H9 (cell line): ENCODE data around the gene TMEM132D. TPM values are rescaled to one million over a fixed set of nuclear protein-coding genes. Genes with fewer than 3 reads are reported as not detected.

Source experiments
- DNase-seq: peaks from one replicate; pipeline ENCODE4 v3.0.0-alpha.2; 2017
- H2AFZ ChIP-seq: one replicate; pipeline ENCODE4 v1.6.1; 2013; ENCODE audit warnings: mild to moderate bottlenecking, low read length, control low read depth, moderate library complexity
- H2AK5ac ChIP-seq: 2 replicates; pipeline ENCODE4 v1.6.1; 2013; ENCODE audit warnings: low read length, control low read depth, mixed read lengths; ENCODE audit not compliant: insufficient read length
- H2BK120ac ChIP-seq: one replicate; pipeline ENCODE4 v1.6.1; 2013; ENCODE audit warnings: low read depth, mild to moderate bottlenecking, low read length, control low read depth, inconsistent platforms; ENCODE audit not compliant: poor library complexity, severe bottlenecking
- H2BK12ac ChIP-seq: 2 replicates; pipeline ENCODE4 v1.6.1; 2013; ENCODE audit warnings: low read length, control low read depth, mixed read lengths, low read depth; ENCODE audit not compliant: insufficient read length
- H2BK15ac ChIP-seq: 2 replicates; pipeline ENCODE4 v1.6.1; 2013; ENCODE audit warnings: low read depth, low read length, control low read depth
- H2BK20ac ChIP-seq: one replicate; pipeline ENCODE4 v1.6.1; 2013; ENCODE audit warnings: low read depth, mild to moderate bottlenecking, low read length, control low read depth, inconsistent platforms; ENCODE audit not compliant: poor library complexity, severe bottlenecking
- H2BK5ac ChIP-seq: 2 replicates; pipeline ENCODE4 v1.6.1; 2013; ENCODE audit warnings: low read length, control low read depth, mixed read lengths; ENCODE audit not compliant: insufficient read length
- H3K14ac ChIP-seq: 2 replicates; pipeline ENCODE4 v1.6.1; 2013; ENCODE audit warnings: low read length, control low read depth; ENCODE audit not compliant: insufficient read depth
- H3K18ac ChIP-seq: 2 replicates; pipeline ENCODE4 v1.6.1; 2013; ENCODE audit warnings: low read depth, mild to moderate bottlenecking, mixed read lengths, low read length, control low read depth; ENCODE audit not compliant: insufficient read length
- H3K23ac ChIP-seq: 2 replicates; pipeline ENCODE4 v1.6.1; 2013; ENCODE audit warnings: low read length, control low read depth, mixed read lengths, low read depth; ENCODE audit not compliant: insufficient read length
- H3K23me2 ChIP-seq: 2 replicates; pipeline ENCODE4 v1.6.1; 2013; ENCODE audit warnings: low read depth, mild to moderate bottlenecking, mixed read lengths, low read length, control low read depth; ENCODE audit not compliant: insufficient read length, poor library complexity, severe bottlenecking
- H3K27ac ChIP-seq: 2 replicates; pipeline ENCODE4 v1.5.1; 2013; ENCODE audit warnings: low read length, control low read depth, mixed read lengths, low read depth; ENCODE audit not compliant: insufficient read length
- H3K27me3 ChIP-seq: 2 replicates; pipeline ENCODE4 v1.6.1; 2013; ENCODE audit warnings: low read length, control low read depth, inconsistent platforms; ENCODE audit not compliant: insufficient read depth
- H3K4ac ChIP-seq: 2 replicates; pipeline ENCODE4 v1.6.1; 2013; ENCODE audit warnings: low read depth, mild to moderate bottlenecking, control low read depth, inconsistent platforms, low read length, moderate library complexity
- H3K4me1 ChIP-seq: 2 replicates; pipeline ENCODE4 v1.6.1; 2013; ENCODE audit warnings: low read length, control low read depth, inconsistent platforms; ENCODE audit not compliant: insufficient read depth
- H3K4me2 ChIP-seq: 2 replicates; pipeline ENCODE4 v1.6.1; 2013; ENCODE audit warnings: low read length, control low read depth, mixed read lengths; ENCODE audit not compliant: insufficient read length, insufficient read depth
- H3K56ac ChIP-seq: 2 replicates; pipeline ENCODE4 v1.6.1; 2013; ENCODE audit warnings: low read depth, mild to moderate bottlenecking, mixed read lengths, low read length, control low read depth; ENCODE audit not compliant: insufficient read length
- H3K79me1 ChIP-seq: 2 replicates; pipeline ENCODE4 v1.6.1; 2013; ENCODE audit warnings: low read depth, mild to moderate bottlenecking, moderate library complexity, low read length, control low read depth, inconsistent platforms; ENCODE audit not compliant: insufficient read depth, poor library complexity, severe bottlenecking
- H3K79me2 ChIP-seq: 2 replicates; pipeline ENCODE4 v1.6.1; 2013; ENCODE audit warnings: low read length, control low read depth, inconsistent platforms; ENCODE audit not compliant: insufficient read depth
- H3K9ac ChIP-seq: 2 replicates; pipeline ENCODE4 v1.6.1; 2013; ENCODE audit warnings: low read length, control low read depth, mixed read lengths; ENCODE audit not compliant: insufficient read length; ENCODE audit errors: extremely low read depth
- H3K9me3 ChIP-seq: one replicate; pipeline ENCODE4 v1.6.1; 2013; ENCODE audit warnings: low read depth, low read length, inconsistent platforms; ENCODE audit not compliant: control insufficient read depth
- H3T11ph ChIP-seq: one replicate; pipeline ENCODE4 v1.6.1; 2013; ENCODE audit warnings: mild to moderate bottlenecking, low read length, control low read depth, inconsistent platforms
- H4K20me1 ChIP-seq: one replicate; pipeline ENCODE4 v1.6.1; 2013; ENCODE audit not compliant: control insufficient read depth, insufficient read length, insufficient read depth
- H4K5ac ChIP-seq: 2 replicates; pipeline ENCODE4 v1.6.1; 2013; ENCODE audit warnings: low read depth, mild to moderate bottlenecking, mixed read lengths, low read length, control low read depth; ENCODE audit not compliant: insufficient read length
- H4K8ac ChIP-seq: replicated peaks from 2 replicates; pipeline ENCODE4 v1.6.1; 2013; ENCODE audit warnings: low read length, control low read depth, mixed read lengths, low read depth; ENCODE audit not compliant: insufficient read length
- H4K91ac ChIP-seq: 2 replicates; pipeline ENCODE4 v1.6.1; 2013; ENCODE audit warnings: low read depth, mild to moderate bottlenecking, moderate library complexity, mixed read lengths, low read length, control low read depth; ENCODE audit not compliant: insufficient read length
- H3K27ac Mint-ChIP-seq, 3 experiments: 2 replicates in 2 of 3; 3 replicates in 1 of 3; pipeline ENCODE4 v1.8.0; 2020 to 2021; ENCODE audit warnings: mixed read lengths in 3 of 3, mild to moderate bottlenecking in 1 of 3, moderate library complexity in 1 of 3
- H3K27me3 Mint-ChIP-seq: 2 replicates; pipeline ENCODE4 v1.8.0; 2021; ENCODE audit warnings: low read depth, mild to moderate bottlenecking, moderate library complexity, mixed read lengths
- H3K36me3 Mint-ChIP-seq, 3 experiments: 2 replicates in 2 of 3; 3 replicates in 1 of 3; pipeline ENCODE4 v1.8.0; 2020 to 2021; ENCODE audit warnings: low read depth in 3 of 3, mixed read lengths in 3 of 3; ENCODE audit not compliant: insufficient read depth in 1 of 3
- H3K4me1 Mint-ChIP-seq, 2 experiments: 2 replicates each; pipeline ENCODE4 v1.8.0; 2020; ENCODE audit warnings: mixed read lengths in 2 of 2
- H3K4me3 Mint-ChIP-seq, 2 experiments: 2 replicates in 1 of 2; 3 replicates in 1 of 2; pipeline ENCODE4 v1.8.0; 2020 to 2021; ENCODE audit warnings: mild to moderate bottlenecking in 2 of 2, mixed read lengths in 2 of 2, moderate library complexity in 1 of 2
- H3K9me3 Mint-ChIP-seq, 2 experiments: 2 replicates in 1 of 2; 3 replicates in 1 of 2; pipeline ENCODE4 v1.8.0; 2020; ENCODE audit warnings: mild to moderate bottlenecking in 2 of 2, mixed read lengths in 2 of 2, moderate library complexity in 1 of 2
- WGBS: extraction: QIAGEN DNeasy Blood & Tissue Kit; methylation state at CpG from one replicate; pipeline ENCODE4 v1.1.7; 2013; ENCODE audit warnings: missing lambda C conversion rate, low lambda C conversion rate, mixed read lengths; ENCODE audit not compliant: insufficient read length; ENCODE audit errors: extremely low coverage; 5-methylcytosine and 5-hydroxymethylcytosine counted together
- total RNA-seq: library from RNA; stranded (reverse); gene quantifications from 2 replicates; pipeline ENCODE4 v1.2.1, GENCODE V29; 2021
- TF ChIP-seq, protein P1 (sequence below): fragments of 200-600 bp; sonication (generic); conservative IDR thresholded peaks from 3 replicates; pipeline ENCODE4 v1.8.0; 2021; ENCODE audit warnings: antibody characterized with exemption, mild to moderate bottlenecking

The TMEM132D gene
- total RNA-seq, 1 experiment from 2014 or later = 6.1 TPM

DNA sequence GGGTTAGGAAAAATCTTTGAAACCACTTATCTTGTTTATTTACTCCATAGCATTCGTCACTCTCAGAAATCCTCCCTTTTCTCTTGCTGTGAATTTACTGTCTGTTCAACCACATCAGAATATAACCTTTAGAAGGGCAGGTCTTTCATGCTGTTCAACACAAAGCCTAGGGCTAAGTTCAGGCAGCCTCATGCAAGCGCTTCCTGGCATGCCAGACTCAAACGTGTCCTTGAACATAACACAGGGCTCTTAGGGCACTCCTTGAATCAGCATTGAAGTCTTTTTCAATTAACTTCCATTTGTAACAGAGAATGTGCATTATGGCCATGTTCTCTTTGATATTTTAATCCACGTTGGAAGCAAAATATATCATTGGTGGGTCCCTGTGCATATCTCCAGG is 672.8 kb downstream of the TMEM132D start:
- Histone ChIP-seq H2BK15ac (no peak overlapping the region), H2BK120ac (no peak overlapping the region), H3K79me1 (no peaks in the 10 kb centered on the region), H3K9me3 (no peaks in the 10 kb centered on the region), H4K20me1 (no peaks in the 10 kb centered on the region), H2AFZ (no peak overlapping the region), H4K8ac (no peak overlapping the region), H3K18ac (no peak overlapping the region), H3K27ac (no peak overlapping the region), H2BK5ac (no peak overlapping the region), H2BK12ac (no peak overlapping the region), H2AK5ac (no peak overlapping the region), H4K5ac (no peak overlapping the region), H4K91ac (no peak overlapping the region), H3K79me2 (no peaks in the 10 kb centered on the region), H3K23ac (no peak overlapping the region), H3T11ph (no peak overlapping the region), H3K4ac (no peak overlapping the region), H3K56ac (no peak overlapping the region), H3K23me2 (no peaks in the 10 kb centered on the region), H3K14ac (no peak overlapping the region), H2BK20ac (no peak overlapping the region), H3K9ac (no peak overlapping the region), H3K4me2 (no peak overlapping the region), H3K4me1 (no peaks in the 10 kb centered on the region; the same call in 1 of the 2 replicates), H3K27me3 (no peaks in the 10 kb centered on the region)
- Mint-ChIP-seq H3K36me3 (peaks cover 0 to 4% (median 0%) of the 10 kb centered on the region in 3 experiments; a peak in 2 of 7 replicates), H3K4me3 (no peak overlapping the region), H3K27me3 (no peaks in the 10 kb centered on the region), H3K4me1 (peaks cover 12 to 18% of the 10 kb centered on the region in 2 experiments), H3K27ac (no peak overlapping the region), H3K9me3 (no peaks in the 10 kb centered on the region)
- no peak for DNase-seq
- WGBS = no CpG with 5 or more reads among the region's 4 CpGs
- TF ChIP-seq, protein P1, sequence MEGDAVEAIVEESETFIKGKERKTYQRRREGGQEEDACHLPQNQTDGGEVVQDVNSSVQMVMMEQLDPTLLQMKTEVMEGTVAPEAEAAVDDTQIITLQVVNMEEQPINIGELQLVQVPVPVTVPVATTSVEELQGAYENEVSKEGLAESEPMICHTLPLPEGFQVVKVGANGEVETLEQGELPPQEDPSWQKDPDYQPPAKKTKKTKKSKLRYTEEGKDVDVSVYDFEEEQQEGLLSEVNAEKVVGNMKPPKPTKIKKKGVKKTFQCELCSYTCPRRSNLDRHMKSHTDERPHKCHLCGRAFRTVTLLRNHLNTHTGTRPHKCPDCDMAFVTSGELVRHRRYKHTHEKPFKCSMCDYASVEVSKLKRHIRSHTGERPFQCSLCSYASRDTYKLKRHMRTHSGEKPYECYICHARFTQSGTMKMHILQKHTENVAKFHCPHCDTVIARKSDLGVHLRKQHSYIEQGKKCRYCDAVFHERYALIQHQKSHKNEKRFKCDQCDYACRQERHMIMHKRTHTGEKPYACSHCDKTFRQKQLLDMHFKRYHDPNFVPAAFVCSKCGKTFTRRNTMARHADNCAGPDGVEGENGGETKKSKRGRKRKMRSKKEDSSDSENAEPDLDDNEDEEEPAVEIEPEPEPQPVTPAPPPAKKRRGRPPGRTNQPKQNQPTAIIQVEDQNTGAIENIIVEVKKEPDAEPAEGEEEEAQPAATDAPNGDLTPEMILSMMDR = no peak
